T-helper 9 cell (primary cell): ENCODE results near the gene PLEKHG7.

ENCODE experiments used
- DNase-seq: peaks from one replicate; pipeline ENCODE4 v3.0.0-alpha.2; 2020

PLEKHG7 gene

GRCh38 chr12:92814584-92814983, 111.8 kb downstream of the PLEKHG7 start:
- no peak for DNase-seq

- no peak for DNase-seq
Observed at GRCh38 chr12:92821142-92821541, 118.4 kb downstream of the PLEKHG7 start.
